Mesodermal cell (in vitro differentiated cells): ENCODE measurements around the gene DEFB112.

Experiments
- H3K27ac ChIP-seq: 2 replicates; pipeline ENCODE4 v1.7.0; 2013; ENCODE audit warnings: mild to moderate bottlenecking, low read depth, low read length, moderate library complexity; ENCODE audit not compliant: severe bottlenecking
- H3K36me3 ChIP-seq: 2 replicates; pipeline ENCODE4 v1.7.1; 2013; ENCODE audit warnings: mild to moderate bottlenecking, low read length, moderate library complexity; ENCODE audit not compliant: control insufficient read depth, insufficient read depth
- H3K4me1 ChIP-seq: one replicate; pipeline ENCODE4 v1.7.1; 2013; ENCODE audit warnings: mild to moderate bottlenecking, low read length; ENCODE audit not compliant: insufficient read depth, control insufficient read depth, poor library complexity, severe bottlenecking
- H3K4me3 ChIP-seq: 2 replicates; pipeline ENCODE4 v1.7.0; 2013; ENCODE audit warnings: low read length, control low read depth, mild to moderate bottlenecking; ENCODE audit not compliant: insufficient read depth, poor library complexity, severe bottlenecking; ENCODE audit errors: extremely low read depth
- H3K9me3 ChIP-seq: 2 replicates; pipeline ENCODE4 v1.7.1; 2013; ENCODE audit warnings: mild to moderate bottlenecking, low read length, moderate library complexity; ENCODE audit not compliant: control insufficient read depth
- WGBS, 2 experiments: methylation state at CpG; one replicate each; pipeline ENCODE4 v1.1.5; 2013; ENCODE audit warnings: missing lambda C conversion rate in 2 of 2; ENCODE audit not compliant: insufficient coverage in 2 of 2; 5-methylcytosine and 5-hydroxymethylcytosine counted together

DEFB112 gene

DNA sequence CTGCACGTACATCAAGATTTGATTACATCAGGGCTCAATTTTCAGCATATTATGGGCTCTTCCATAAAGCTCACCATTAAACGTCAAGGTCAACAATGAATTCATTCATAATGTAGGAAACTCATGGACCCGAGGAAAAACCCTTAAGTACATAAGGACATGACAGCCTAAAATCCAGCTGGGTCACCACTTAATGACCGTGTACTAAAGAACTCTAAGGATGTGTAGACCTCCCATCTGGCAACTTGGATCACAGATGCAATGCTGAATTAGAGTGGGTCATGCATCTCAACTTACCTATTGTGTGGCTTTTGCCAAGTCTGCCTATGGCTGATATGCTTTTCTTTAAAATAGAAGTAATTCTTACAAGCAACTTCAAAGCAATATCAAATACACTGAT lies 26.7 kb upstream of the DEFB112 start:
- WGBS, 2 experiments: 81 to 95% methylated on average over 3 of the region's 4 CpGs
- H3K4me1 ChIP-seq: no peaks in the 10 kb centered on the region
- H3K9me3 ChIP-seq: no peaks in the 10 kb centered on the region
- H3K27ac ChIP-seq: no peak overlapping the region
- no peaks in the 10 kb centered on the region for H3K36me3 ChIP-seq
- H3K4me3 ChIP-seq: no peak overlapping the region

DNA sequence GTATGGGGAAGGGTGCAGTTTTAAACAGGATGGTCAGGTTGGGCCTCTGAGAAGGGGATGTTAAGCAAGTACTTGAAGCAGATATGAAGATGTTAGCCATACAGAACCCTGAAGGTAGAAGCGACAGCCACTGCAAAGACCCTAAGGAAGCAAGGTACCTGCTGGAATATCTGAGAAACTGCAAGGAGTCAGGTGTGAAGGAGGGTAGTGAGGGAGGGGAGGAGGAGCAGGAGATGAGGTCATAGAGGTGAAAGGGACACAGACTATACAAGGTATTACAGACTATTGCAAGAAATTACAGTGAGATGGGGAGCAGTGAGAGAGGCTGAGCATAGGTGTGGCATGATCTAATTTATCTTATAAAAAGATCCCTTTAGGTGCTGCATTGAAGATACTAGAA lies 22.2 kb upstream of the DEFB112 start:
- no peak overlapping the region for H3K4me3 ChIP-seq
- 82 to 100% methylated on average over 1 of the region's 1 CpG for WGBS, 2 experiments
- H3K4me1 ChIP-seq: no peaks in the 10 kb centered on the region
- H3K36me3 ChIP-seq: no peaks in the 10 kb centered on the region
- no peaks in the 10 kb centered on the region for H3K9me3 ChIP-seq
- no peak overlapping the region for H3K27ac ChIP-seq

DNA sequence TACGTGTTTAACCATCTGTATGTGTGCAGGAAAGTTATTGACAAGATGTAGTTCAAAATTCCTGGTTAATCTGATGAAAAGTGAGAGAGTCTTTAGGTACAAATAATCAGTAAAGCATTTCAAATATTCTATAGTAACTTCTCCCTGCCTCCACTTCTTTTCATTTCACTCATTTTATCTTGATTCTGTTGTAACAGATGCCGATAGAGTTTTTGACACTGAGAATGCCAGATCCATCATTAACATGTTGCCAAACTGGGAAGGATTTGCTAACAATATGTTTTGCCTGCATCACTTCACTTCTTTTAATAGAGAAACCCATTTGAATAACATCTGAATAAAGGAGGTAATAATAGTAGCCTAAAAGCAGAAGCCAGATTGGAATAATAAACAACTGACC lies 20.4 kb upstream of the DEFB112 start:
- Histone ChIP-seq H3K4me3 (no peak overlapping the region), H3K4me1 (no peaks in the 10 kb centered on the region), H3K27ac (no peak overlapping the region), H3K36me3 (no peaks in the 10 kb centered on the region), H3K9me3 (no peaks in the 10 kb centered on the region)
- WGBS, 2 experiments: 100% methylated on average over 1 of the region's 2 CpGs; no CpG with 5 or more reads in 1 of the 2 experiments

DNA sequence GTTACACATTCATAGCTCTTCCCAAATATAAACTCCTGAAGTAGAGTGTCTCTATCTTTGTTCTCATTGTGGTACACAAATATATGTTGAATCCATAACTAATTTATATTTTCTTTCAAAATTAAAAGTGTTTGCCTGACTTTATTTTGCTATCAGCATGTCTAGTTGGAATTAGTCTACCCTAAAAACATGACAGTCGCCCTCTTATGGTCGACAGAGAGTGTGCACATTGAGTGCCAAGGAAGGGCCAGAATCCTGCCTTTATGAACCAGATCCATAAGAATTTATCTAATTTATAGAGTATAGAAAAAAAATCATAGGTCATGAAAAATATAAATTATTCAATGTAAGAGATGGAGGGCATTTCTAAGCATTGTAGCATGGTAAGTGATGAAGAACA lies 12.3 kb upstream of the DEFB112 start:
- H3K27ac ChIP-seq: no peak overlapping the region
- H3K9me3 ChIP-seq: no peaks in the 10 kb centered on the region
- no peaks in the 10 kb centered on the region for H3K4me1 ChIP-seq
- no peak overlapping the region for H3K4me3 ChIP-seq
- no CpG with 5 or more reads among the region's 2 CpGs for WGBS, 2 experiments
- H3K36me3 ChIP-seq: no peaks in the 10 kb centered on the region

DNA sequence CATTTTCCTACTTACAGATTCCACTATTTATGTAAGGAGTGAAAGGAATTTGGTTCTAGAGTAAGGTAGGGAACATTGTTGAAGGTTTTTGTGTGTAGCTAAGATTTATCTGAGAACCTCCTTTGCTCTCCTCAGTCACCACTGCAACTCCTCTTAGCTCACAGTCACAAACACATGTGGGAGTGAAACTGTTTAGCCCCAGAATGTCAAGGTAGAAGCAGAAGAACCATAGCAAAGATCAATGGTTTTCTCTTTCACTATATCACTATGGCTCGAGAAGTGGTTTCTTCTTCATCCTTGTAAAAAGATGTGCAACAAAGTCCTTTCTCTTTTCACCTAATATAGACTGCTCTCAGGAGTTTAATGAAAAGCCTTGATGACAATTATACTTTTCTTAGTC lies 6.5 kb upstream of the DEFB112 start:
- no peaks in the 10 kb centered on the region for H3K9me3 ChIP-seq
- no peak overlapping the region for H3K4me3 ChIP-seq
- H3K4me1 ChIP-seq: no peaks in the 10 kb centered on the region
- H3K36me3 ChIP-seq: no peaks in the 10 kb centered on the region
- no peak overlapping the region for H3K27ac ChIP-seq
- WGBS, 2 experiments: 80% methylated on average over 1 of the region's 1 CpG; no CpG with 5 or more reads in 1 of the 2 experiments

DNA sequence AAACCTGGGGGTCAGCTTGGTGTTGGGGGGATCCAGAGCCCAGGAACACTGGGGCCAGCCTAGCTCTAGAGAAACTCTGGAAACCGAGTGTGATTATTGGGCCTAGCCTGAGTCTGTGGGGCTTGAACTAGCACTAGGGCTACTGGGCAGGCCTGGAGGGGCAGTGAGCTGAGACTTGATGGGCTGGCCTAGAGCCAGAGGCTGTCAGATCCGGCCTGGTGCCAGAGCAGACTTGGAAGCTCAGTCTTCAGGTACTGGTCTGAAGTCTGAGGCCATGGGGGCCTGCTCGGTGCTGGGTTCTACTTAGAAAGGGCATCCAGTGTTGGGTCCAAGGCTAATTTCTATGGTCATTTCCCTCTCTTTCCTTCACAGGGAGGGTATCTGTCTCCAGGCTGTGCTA lies 2.7 kb downstream of the DEFB112 start:
- WGBS, 2 experiments: 76 to 96% methylated on average over 3 of the region's 3 CpGs
- H3K9me3 ChIP-seq: no peaks in the 10 kb centered on the region
- no peaks in the 10 kb centered on the region for H3K36me3 ChIP-seq
- no peak overlapping the region for H3K4me3 ChIP-seq
- no peaks in the 10 kb centered on the region for H3K4me1 ChIP-seq
- no peak overlapping the region for H3K27ac ChIP-seq

DNA sequence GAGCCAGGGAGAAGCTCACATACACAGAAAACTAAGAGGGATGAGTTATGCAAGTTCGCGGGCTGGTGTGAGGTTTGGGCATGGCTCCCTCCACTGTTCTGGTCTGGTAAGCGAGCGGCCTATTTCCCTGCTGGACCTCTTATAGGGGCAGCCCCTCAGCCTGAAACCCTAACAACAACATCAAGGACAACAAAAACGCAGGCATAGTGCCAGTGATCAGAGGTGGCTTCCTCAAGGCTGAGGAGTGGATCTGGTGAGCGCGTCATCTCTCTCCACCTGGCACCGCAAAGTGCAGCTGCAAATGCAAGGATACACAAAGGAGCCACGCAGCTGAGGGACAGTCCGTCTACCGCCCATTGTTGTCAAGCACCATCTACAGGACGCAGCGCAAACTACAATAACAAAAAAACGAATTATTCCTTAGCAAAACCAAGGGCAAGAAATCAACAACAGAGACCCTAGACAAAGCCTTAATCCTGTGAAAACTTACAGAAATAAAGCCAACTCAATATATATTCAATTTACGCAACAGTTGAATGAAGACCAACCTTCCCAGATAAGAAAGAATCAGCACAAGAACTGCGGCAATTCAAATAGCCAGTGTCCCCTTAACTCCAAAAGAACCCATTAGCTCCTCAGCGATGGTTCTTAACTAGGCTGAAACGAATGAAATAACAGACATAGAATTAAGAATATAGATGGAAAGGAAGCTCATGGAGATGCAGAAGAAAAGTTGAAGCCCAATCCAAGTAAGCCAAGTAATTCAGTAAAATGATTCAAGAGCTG lies 18.8 kb downstream of the DEFB112 start:
- no peaks in the 10 kb centered on the region for H3K36me3 ChIP-seq
- WGBS, 2 experiments: 34 to 71% methylated on average over 8 to 10 of the region's 18 CpGs
- no peak overlapping the region for H3K27ac ChIP-seq
- H3K4me3 ChIP-seq: no peak overlapping the region
- H3K4me1 ChIP-seq: no peaks in the 10 kb centered on the region
- H3K9me3 ChIP-seq: no peaks in the 10 kb centered on the region

DNA sequence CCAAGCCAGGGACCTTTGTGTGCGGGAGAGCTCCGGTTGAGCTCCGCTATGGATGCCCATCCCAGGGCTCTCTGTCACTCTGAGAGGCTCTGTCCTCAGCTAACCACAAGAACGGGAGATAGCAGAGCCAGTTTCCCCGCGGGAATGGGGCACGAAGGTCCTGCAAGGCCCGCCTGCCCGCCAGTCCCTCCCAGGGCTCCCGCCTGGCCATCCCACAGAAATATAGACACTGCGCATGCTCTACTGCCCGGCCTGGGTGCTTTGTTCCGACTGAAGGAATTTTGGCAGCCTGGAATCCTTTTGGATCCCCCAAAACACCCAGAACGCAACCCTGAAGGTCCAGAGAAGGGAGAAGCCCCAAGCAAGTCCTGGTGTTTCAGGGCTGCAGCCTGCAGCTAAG lies 19.4 kb downstream of the DEFB112 start:
- Histone ChIP-seq H3K9me3 (no peaks in the 10 kb centered on the region), H3K4me1 (no peaks in the 10 kb centered on the region), H3K27ac (no peak overlapping the region), H3K36me3 (no peaks in the 10 kb centered on the region), H3K4me3 (no peak overlapping the region)
- 92% methylated on average over 9 to 13 of the region's 14 CpGs for WGBS, 2 experiments

DNA sequence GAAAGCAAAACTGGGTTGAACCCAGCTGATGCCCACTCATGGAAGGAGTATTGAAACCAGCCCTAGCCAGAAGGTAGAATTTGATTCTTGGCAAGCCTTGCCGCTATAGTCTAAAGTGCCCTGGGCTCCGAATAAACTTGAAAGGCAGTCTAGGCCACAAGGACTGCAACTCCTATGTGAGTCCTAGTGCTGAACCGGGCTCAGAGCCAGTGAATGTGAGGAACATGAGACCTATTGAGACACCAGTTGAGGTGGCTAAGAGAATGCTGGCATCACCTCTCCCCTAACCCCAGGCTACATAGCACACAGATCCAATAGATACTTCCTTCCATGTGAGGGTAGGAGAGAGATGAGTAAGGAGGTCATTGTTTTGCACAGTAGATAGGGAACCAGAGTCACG lies 24.5 kb downstream of the DEFB112 start:
- no peaks in the 10 kb centered on the region for H3K36me3 ChIP-seq
- WGBS, 2 experiments: 91 to 92% methylated on average over 4 of the region's 4 CpGs
- H3K9me3 ChIP-seq: no peaks in the 10 kb centered on the region
- no peak overlapping the region for H3K4me3 ChIP-seq
- H3K4me1 ChIP-seq: no peaks in the 10 kb centered on the region
- no peak overlapping the region for H3K27ac ChIP-seq

DNA sequence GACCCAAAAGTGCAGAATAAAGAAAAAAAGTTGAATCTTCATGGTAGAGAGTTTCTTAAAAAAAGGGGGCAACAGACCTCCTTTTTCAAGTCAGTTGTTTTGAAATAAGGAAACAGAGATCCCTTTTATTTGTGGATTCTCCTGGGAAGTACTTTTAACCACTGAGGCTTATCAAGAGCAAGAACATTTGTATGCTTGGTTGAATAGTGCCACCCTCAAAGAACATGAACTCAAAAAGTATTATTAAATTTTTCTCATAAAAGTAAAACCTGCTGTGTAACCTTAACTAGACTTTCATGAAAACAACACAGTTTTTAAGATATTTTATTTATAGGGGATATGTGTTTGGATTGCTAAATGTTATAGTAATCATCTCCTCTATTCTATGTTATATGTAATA lies 27.8 kb downstream of the DEFB112 start, which contains the start of gene DEFB110:
Gene DEFB110 (minus strand): TSS at position 101 of the 400 bp plus-strand sequence. CDS start 59 bp downstream, at position 42.
- Histone ChIP-seq H3K4me3 (no peak within 1 kb of the TSS), H3K36me3 (no peaks in the 10 kb centered on the region), H3K9me3 (no peaks in the 10 kb centered on the region), H3K4me1 (no peaks in the 10 kb centered on the region), H3K27ac (no peak within 1 kb of the TSS)

DNA sequence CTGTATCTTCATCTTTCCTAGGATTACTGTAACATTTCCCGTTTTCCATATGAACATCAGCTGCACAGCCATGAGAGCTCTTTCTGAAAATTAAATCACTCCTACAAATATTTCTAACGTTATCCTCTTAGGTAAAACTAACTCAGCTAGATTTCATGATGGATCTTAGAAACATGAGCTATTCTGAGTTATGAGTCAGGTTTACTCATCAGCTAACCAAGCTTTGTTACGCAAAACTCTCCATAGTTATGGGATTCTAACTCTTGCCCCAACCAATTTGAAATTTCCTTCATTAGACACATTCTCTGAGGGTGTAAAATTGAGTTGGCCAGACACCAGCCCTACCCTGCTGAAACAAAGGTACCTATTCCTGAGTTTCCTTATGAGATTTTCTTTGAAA lies 41.9 kb downstream of the DEFB112 start:
- Histone ChIP-seq H3K9me3 (no peaks in the 10 kb centered on the region), H3K4me1 (no peaks in the 10 kb centered on the region), H3K4me3 (no peak overlapping the region), H3K27ac (no peak overlapping the region), H3K36me3 (no peaks in the 10 kb centered on the region)
- WGBS, 2 experiments: 91% methylated on average over 1 of the region's 3 CpGs; no CpG with 5 or more reads in 1 of the 2 experiments
